NB4 (cell line): ENCODE data around the gene FBXO45.
A peak's percentile ranks its signal among the peaks of the same experiment; 100 is the strongest.

Experiments used
- DNase-seq: peaks from one replicate; pipeline ENCODE4 v3.0.0; 2010; ENCODE audit warnings: low read depth
- H3K4me3 ChIP-seq: one replicate; pipeline ENCODE4 v1.5.1; 2011; ENCODE audit warnings: mild to moderate bottlenecking, low read depth, low read length, moderate library complexity
- CTCF ChIP-seq: IDR thresholded peaks from one replicate; pipeline ENCODE4 v1.5.1; 2012; ENCODE audit warnings: low read depth, low read length
- MAX ChIP-seq: IDR thresholded peaks from 2 replicates; pipeline ENCODE4 v1.6.1; 2011; ENCODE audit warnings: low read depth, low read length
- MYC ChIP-seq: IDR thresholded peaks from 2 replicates; pipeline ENCODE4 v1.6.1; 2011; ENCODE audit warnings: low read depth, low read length
- POLR2A ChIP-seq: IDR thresholded peaks from 2 replicates; pipeline ENCODE4 v1.6.1; 2011; ENCODE audit warnings: mild to moderate bottlenecking; ENCODE audit not compliant: insufficient read length; ENCODE audit errors: extremely low read depth

FBXO45 gene

GRCh38 chr3:196634224-196634623 lies 65.8 kb downstream of the FBXO45 start:
- peak; percentile 86 for DNase-seq
- TF ChIP-seq MYC, result 0 out of 2 replicates have a peak, but pooled peaks have one; percentile 58
- no peak for TF ChIP-seq POLR2A
- TF ChIP-seq MAX, result 0 out of 2 replicates have a peak, but pooled peaks have one; percentile 45
- TF ChIP-seq CTCF, result no peak
- H3K4me3 ChIP-seq, result peak overlapping the region; percentile 97

- TF ChIP-seq MYC (no peak), MAX (no peak), POLR2A (peak; percentile 21), CTCF (no peak)
- H3K4me3 ChIP-seq, result peak overlapping the region; percentile 16
- DNase-seq, result peak; percentile 60
Observed at GRCh38 chr3:196634829-196635228, 66.4 kb downstream of the FBXO45 start.

- DNase-seq, result peak; percentile 57
- no peak overlapping the region for H3K4me3 ChIP-seq
- TF ChIP-seq POLR2A (no peak), CTCF (no peak), MAX (0 out of 2 replicates have a peak, but pooled peaks have one; percentile 21), MYC (no peak)
Observed at GRCh38 chr3:196636369-196637349, 68.2 kb downstream of the FBXO45 start.

- peak overlapping the region; percentile 100 for H3K4me3 ChIP-seq
- DNase-seq, result peak; percentile 70
Observed at GRCh38 chr3:196637941-196638340, 69.5 kb downstream of the FBXO45 start.
